Gastrocnemius medialis (tissue), 4 donors: ENCODE results near the gene ATP5F1D.

ENCODE experiments used
- CTCF ChIP-seq, 5 experiments: fragments of 450-650 bp in 3 of 5; fragments of 200-600 bp in 2 of 5; sonication (generic) in 2 of 5; IDR thresholded peaks in 4 of 5; conservative IDR thresholded peaks in 1 of 5; 1 replicate in 4 of 5; 2 replicates in 1 of 5; pipeline ENCODE4 v1.5.1; 2016 to 2019; ENCODE audit warnings: antibody characterized with exemption in 5 of 5, mild to moderate bottlenecking in 3 of 5, moderate library complexity in 3 of 5
- POLR2A ChIP-seq, 2 donors: fragments of 450-650 bp; IDR thresholded peaks; one replicate each; pipeline ENCODE4 v1.6.1; 2017; ENCODE audit warnings: antibody characterized with exemption in 2 of 2, mild to moderate bottlenecking in 2 of 2, moderate library complexity in 2 of 2

GRCh38 chr19:1290703-1291651 lies 49.4 kb downstream of the ATP5F1D start:
- no peak for TF ChIP-seq CTCF (IDR thresholded peaks at IDR 0.05 in 4 of 5, conservative IDR thresholded peaks at IDR 0.05 in 1 of 5)
- no peak for TF ChIP-seq POLR2A (IDR thresholded peaks at IDR 0.05)
